ENCODE measurements around the gene BAX. TPM values are rescaled to one million over a fixed set of nuclear protein-coding genes. Genes with fewer than 3 reads are reported as not detected.

Gene BAX
- total RNA-seq, 1 donor from 2014 or later = 141 TPM

DNA sequence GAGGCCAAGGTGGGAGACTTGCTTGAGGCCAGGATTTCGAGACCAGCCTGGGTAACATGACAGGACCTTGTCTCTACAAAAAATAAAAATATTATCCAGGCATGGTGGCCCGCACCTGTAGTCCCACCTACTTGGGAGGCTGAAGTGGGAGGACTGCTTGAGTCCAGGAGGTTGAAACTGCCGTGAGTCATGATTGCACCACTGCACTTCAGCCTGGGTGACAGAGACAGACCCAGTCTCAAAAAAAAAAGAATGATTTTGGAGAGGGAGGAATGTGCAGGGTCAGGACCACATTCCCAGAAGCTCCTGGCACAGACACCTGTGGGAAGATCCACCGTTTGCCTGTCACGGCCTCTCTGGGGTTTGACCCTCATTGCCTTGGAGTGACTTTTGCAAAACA lies 9.3 kb upstream of the BAX start:
- DNase-seq (ENCODE audit: low spot score, unreplicated experiment) = no peak
- Mint-ChIP-seq H3K36me3 (ENCODE audit: insufficient read depth) (peaks cover 1% of the 10 kb centered on the region), H3K9me3 (ENCODE audit: low read depth) (no peaks in the 10 kb centered on the region), H3K27me3 (no peaks in the 10 kb centered on the region), H3K4me1 (ENCODE audit: low read depth) (no peaks in the 10 kb centered on the region), H3K4me3 (ENCODE audit: low read depth) (no peak overlapping the region), H3K27ac (no peak overlapping the region)
- no peak for TF ChIP-seq CTCF (IDR thresholded peaks at IDR 0.05; ENCODE audit: unreplicated experiment)

DNA sequence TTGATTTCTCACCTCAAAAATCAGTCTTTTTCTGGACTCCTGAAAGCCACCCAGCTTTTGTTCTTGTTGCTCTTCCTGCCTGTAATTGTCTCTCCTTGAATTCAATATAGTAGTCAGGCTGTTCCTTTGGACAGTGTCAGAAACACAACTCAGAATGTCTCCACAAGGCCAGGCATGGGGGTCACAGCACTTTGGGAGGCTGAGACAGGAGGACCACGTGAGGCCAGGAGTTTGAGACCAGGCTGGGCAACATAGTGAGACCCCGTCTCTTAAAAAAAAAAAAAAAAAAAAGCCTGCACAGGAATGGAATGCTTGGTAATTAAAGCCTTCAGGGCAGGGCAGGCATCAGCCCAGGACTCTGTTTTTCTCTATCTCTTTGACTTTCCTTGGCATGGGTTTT lies 8.9 kb upstream of the BAX start:
- no peak for TF ChIP-seq CTCF (IDR thresholded peaks at IDR 0.05; ENCODE audit: unreplicated experiment)
- H3K4me3 Mint-ChIP-seq (ENCODE audit: low read depth) = no peak overlapping the region
- H3K36me3 Mint-ChIP-seq (ENCODE audit: insufficient read depth) = peaks cover 1% of the 10 kb centered on the region
- no peaks in the 10 kb centered on the region for H3K27me3 Mint-ChIP-seq
- no peak overlapping the region for H3K27ac Mint-ChIP-seq
- no peak for DNase-seq (ENCODE audit: low spot score, unreplicated experiment)
- no peaks in the 10 kb centered on the region for H3K9me3 Mint-ChIP-seq (ENCODE audit: low read depth)
- no peaks in the 10 kb centered on the region for H3K4me1 Mint-ChIP-seq (ENCODE audit: low read depth)

DNA sequence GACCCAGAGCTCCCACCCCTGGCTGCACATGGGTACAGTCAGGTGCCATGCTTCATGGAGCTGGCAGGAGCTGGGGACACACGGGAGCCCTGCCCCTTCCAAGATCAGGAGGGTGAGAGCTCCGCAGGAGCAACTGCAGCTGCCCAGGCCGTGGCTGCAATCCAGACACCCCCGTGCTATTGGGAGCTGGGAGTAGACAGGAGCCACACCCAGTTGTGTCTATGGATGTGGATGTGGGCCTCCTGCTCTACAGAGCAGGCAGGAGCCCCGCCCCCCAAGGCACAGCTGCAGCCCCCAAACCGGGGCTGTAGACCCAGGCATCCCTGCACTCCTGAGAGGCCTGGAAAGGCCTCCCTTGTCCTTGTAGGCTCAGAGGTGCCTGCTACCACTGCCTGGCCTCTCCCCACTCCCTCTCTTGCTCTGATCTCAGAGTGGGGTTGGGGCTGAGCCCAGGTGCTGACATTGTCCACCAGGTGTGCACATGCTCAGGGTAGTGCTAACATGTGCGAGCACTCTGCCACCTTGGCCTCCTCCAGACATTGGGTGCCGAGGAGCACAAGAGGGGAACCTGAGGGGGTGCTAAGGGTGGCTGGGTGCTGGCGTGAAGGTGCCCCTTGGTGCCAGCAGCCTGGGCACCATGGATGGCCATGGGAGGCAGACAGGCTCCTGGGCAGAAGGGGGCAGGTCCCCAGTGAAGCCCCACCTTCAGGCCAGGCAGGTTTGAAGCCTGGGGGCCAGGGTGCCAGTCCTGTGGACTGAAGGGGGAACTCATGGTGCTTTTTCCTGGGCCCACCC lies 8.0 kb upstream of the BAX start:
- Mint-ChIP-seq H3K4me3 (ENCODE audit: low read depth) (no peak overlapping the region), H3K4me1 (ENCODE audit: low read depth) (no peaks in the 10 kb centered on the region), H3K36me3 (ENCODE audit: insufficient read depth) (no peaks in the 10 kb centered on the region), H3K9me3 (ENCODE audit: low read depth) (no peaks in the 10 kb centered on the region), H3K27me3 (no peaks in the 10 kb centered on the region), H3K27ac (no peak overlapping the region)
- no peak for DNase-seq (ENCODE audit: low spot score, unreplicated experiment)
- TF ChIP-seq CTCF (IDR thresholded peaks at IDR 0.05; ENCODE audit: unreplicated experiment) = no peak

DNA sequence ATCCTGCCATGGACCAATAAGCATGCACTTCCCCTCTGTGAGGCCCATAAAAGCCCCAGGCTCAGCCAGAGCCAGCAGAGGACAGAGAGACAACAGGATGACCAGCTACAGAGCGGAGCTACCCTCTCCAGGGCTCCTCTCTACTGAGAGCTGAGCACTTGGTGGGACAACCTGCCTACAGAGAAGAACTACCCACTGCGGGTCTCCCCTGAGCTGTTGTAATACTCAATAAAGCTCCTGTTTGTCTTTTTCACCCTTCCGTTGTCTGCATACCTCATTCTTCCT lies 7.5 kb upstream of the BAX start:
- H3K36me3 Mint-ChIP-seq (ENCODE audit: insufficient read depth) = no peaks in the 10 kb centered on the region
- no peak for DNase-seq (ENCODE audit: low spot score, unreplicated experiment)
- H3K4me1 Mint-ChIP-seq (ENCODE audit: low read depth) = no peaks in the 10 kb centered on the region
- H3K27ac Mint-ChIP-seq = no peak overlapping the region
- no peak overlapping the region for H3K4me3 Mint-ChIP-seq (ENCODE audit: low read depth)
- no peak for TF ChIP-seq CTCF (IDR thresholded peaks at IDR 0.05; ENCODE audit: unreplicated experiment)
- H3K27me3 Mint-ChIP-seq = no peaks in the 10 kb centered on the region
- no peaks in the 10 kb centered on the region for H3K9me3 Mint-ChIP-seq (ENCODE audit: low read depth)

DNA sequence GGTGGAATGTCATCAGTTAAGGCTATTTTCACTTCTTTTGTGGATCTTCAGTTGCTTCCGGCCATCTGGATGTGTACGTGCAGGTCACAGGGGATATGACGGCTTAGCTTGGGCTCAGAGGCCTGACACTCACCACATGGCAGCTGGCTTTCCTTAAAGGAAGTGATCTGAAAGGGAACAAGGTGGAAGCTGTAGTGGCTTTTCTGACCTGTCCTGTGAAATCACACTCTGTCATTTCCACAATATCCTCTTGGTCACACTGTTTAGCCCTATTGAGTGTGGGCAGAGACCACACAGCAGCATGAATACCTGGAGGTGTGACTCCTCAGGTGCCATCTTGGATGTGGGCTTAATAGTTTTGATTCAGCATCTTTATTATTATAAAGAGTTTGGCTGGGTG lies 4.5 kb upstream of the BAX start:
- TF ChIP-seq CTCF (IDR thresholded peaks at IDR 0.05; ENCODE audit: unreplicated experiment) = no peak
- H3K4me1 Mint-ChIP-seq (ENCODE audit: low read depth) = peaks cover under 1% of the 10 kb centered on the region
- H3K36me3 Mint-ChIP-seq (ENCODE audit: insufficient read depth) = no peaks in the 10 kb centered on the region
- no peak overlapping the region for H3K27ac Mint-ChIP-seq
- no peaks in the 10 kb centered on the region for H3K9me3 Mint-ChIP-seq (ENCODE audit: low read depth)
- DNase-seq (ENCODE audit: low spot score, unreplicated experiment) = no peak
- no peak overlapping the region for H3K4me3 Mint-ChIP-seq (ENCODE audit: low read depth)
- no peaks in the 10 kb centered on the region for H3K27me3 Mint-ChIP-seq
